GM12872 (cell line): Measurements from ENCODE around the gene SPATC1L.

Experiments used
- CTCF ChIP-seq: IDR thresholded peaks from 3 replicates; pipeline ENCODE4 v1.5.1; 2011; ENCODE audit warnings: low read depth, mild to moderate bottlenecking, low read length, moderate library complexity; ENCODE audit not compliant: insufficient read depth

The SPATC1L gene

GRCh38 chr21:46226146-46226545 lies 41.9 kb upstream of the SPATC1L start:
- no peak for TF ChIP-seq CTCF

GRCh38 chr21:46223217-46223616 lies 39.0 kb upstream of the SPATC1L start:
- TF ChIP-seq CTCF = no peak

GRCh38 chr21:46222436-46223116 lies 38.3 kb upstream of the SPATC1L start:
- no peak for TF ChIP-seq CTCF

- no peak for TF ChIP-seq CTCF
These were observed 37.6 kb upstream of the SPATC1L start for GRCh38 chr21:46221664-46222435.

- TF ChIP-seq CTCF = no peak
These were observed 36.6 kb upstream of the SPATC1L start for GRCh38 chr21:46220847-46221246.

- TF ChIP-seq CTCF = no peak
These were observed 36.1 kb upstream of the SPATC1L start for GRCh38 chr21:46220275-46220810.

- TF ChIP-seq CTCF = no peak
These were observed 35.5 kb upstream of the SPATC1L start for GRCh38 chr21:46219591-46220239.
